Activated naive CD4-positive, alpha-beta T cell treated with anti-CD3 and anti-CD28 coated beads, Interleukin-2, amount 10 ng/mL, durations not matched to agents 7 days and 5 days (primary cell): Measurements from ENCODE around the gene DRD3.

Source experiments
- CTCF ChIA-PET: fragments of 350-600 bp; sonication (Branson Sonifier 250); formaldehyde crosslinking; loops from one replicate; lab custom pipeline; 2021; ENCODE audit warnings: antibody characterized with exemption; lab: Charles Lee
- DNase-seq: peaks from one replicate; pipeline ENCODE4 v3.0.0-alpha.2; 2020
- H3K27ac Mint-ChIP-seq: one replicate; pipeline ENCODE4 v1.8.0; 2021; ENCODE audit warnings: mild to moderate bottlenecking, moderate library complexity, mixed read lengths
- H3K27me3 Mint-ChIP-seq: one replicate; pipeline ENCODE4 v1.8.0; 2021; ENCODE audit warnings: mild to moderate bottlenecking, mixed read lengths
- H3K36me3 Mint-ChIP-seq: one replicate; pipeline ENCODE4 v1.8.0; 2021; ENCODE audit warnings: mixed read lengths
- H3K4me1 Mint-ChIP-seq: one replicate; pipeline ENCODE4 v1.8.0; 2021; ENCODE audit warnings: mixed read lengths
- H3K4me3 Mint-ChIP-seq: one replicate; pipeline ENCODE4 v1.8.0; 2021; ENCODE audit warnings: mild to moderate bottlenecking, moderate library complexity, mixed read lengths
- H3K9me3 Mint-ChIP-seq: one replicate; pipeline ENCODE4 v1.8.0; 2021; ENCODE audit warnings: mixed read lengths

Gene DRD3

GRCh38 chr3:114127517-114127916, 51.3 kb downstream of the DRD3 start:
- Mint-ChIP-seq H3K9me3 (no peaks in the 10 kb centered on the region), H3K27me3 (peaks cover 9% of the 10 kb centered on the region), H3K27ac (no peak overlapping the region), H3K36me3 (no peaks in the 10 kb centered on the region), H3K4me1 (no peaks in the 10 kb centered on the region), H3K4me3 (no peak overlapping the region)
- no peak for DNase-seq
- CTCF ChIA-PET, result no interaction called here

- no peak for DNase-seq
- Mint-ChIP-seq H3K36me3 (no peaks in the 10 kb centered on the region), H3K9me3 (no peaks in the 10 kb centered on the region), H3K4me1 (no peaks in the 10 kb centered on the region), H3K27me3 (peaks cover 9% of the 10 kb centered on the region), H3K4me3 (no peak overlapping the region), H3K27ac (no peak overlapping the region)
- CTCF ChIA-PET, result no interaction called here
Observed at GRCh38 chr3:114126461-114126860, 52.4 kb downstream of the DRD3 start.

GRCh38 chr3:114122027-114122709, 56.7 kb downstream of the DRD3 start:
- H3K27me3 Mint-ChIP-seq, result peaks cover 4% of the 10 kb centered on the region
- no peak overlapping the region for H3K27ac Mint-ChIP-seq
- H3K4me1 Mint-ChIP-seq, result no peaks in the 10 kb centered on the region

DNA sequence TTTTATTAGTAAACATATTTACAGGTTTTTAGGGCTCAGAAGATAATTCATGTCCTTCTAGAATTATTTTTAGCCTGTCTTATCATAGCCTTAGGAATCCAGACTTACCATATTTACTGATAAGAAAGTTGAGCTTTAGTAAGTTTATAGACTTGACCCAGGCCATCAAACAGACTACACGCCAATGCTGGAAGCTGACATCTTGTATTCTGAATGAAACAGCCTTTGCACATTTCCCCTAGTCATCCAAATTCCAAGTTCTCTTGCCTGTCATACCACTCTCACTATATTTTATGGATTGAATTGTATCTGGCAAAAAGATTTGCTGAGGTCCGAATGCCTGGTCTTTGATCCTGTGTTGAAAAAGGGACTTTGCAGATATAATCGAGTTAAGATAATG, 58.6 kb downstream of the DRD3 start:
- Mint-ChIP-seq H3K27me3 (peaks cover 4% of the 10 kb centered on the region), H3K36me3 (no peaks in the 10 kb centered on the region)

More at GRCh38 chr3:114122027-114122709, 56.7 kb downstream of the DRD3 start:
- H3K4me3 Mint-ChIP-seq, result no peak overlapping the region
- H3K36me3 Mint-ChIP-seq, result no peaks in the 10 kb centered on the region
- no peak for DNase-seq
- no peaks in the 10 kb centered on the region for H3K9me3 Mint-ChIP-seq
- CTCF ChIA-PET, result no interaction called here

GRCh38 chr3:114119776-114120175, 59.1 kb downstream of the DRD3 start:
- Mint-ChIP-seq H3K27me3 (peaks cover 4% of the 10 kb centered on the region), H3K36me3 (no peaks in the 10 kb centered on the region), H3K4me3 (no peak overlapping the region), H3K27ac (no peak overlapping the region), H3K4me1 (no peaks in the 10 kb centered on the region), H3K9me3 (no peaks in the 10 kb centered on the region)
- CTCF ChIA-PET, result no interaction called here
- DNase-seq, result no peak

More for the DNA sequence above, 58.6 kb downstream of the DRD3 start:
- no peak for DNase-seq
- Mint-ChIP-seq H3K9me3 (no peaks in the 10 kb centered on the region), H3K4me1 (no peaks in the 10 kb centered on the region), H3K27ac (no peak overlapping the region), H3K4me3 (no peak overlapping the region)
- CTCF ChIA-PET, result no interaction called here

- Mint-ChIP-seq H3K27ac (no peak overlapping the region), H3K27me3 (no peaks in the 10 kb centered on the region), H3K4me1 (no peaks in the 10 kb centered on the region), H3K9me3 (no peaks in the 10 kb centered on the region), H3K4me3 (no peak overlapping the region), H3K36me3 (no peaks in the 10 kb centered on the region)
- no peak for DNase-seq
- CTCF ChIA-PET, result no interaction called here
Observed at GRCh38 chr3:114115143-114115542, 63.7 kb downstream of the DRD3 start.

GRCh38 chr3:114114719-114115118, 64.1 kb downstream of the DRD3 start:
- H3K27me3 Mint-ChIP-seq, result peaks cover 3% of the 10 kb centered on the region

GRCh38 chr3:114112696-114113095, 66.2 kb downstream of the DRD3 start:
- H3K4me3 Mint-ChIP-seq, result no peak overlapping the region
- H3K4me1 Mint-ChIP-seq, result no peaks in the 10 kb centered on the region
- H3K36me3 Mint-ChIP-seq, result no peaks in the 10 kb centered on the region
- DNase-seq, result no peak
- CTCF ChIA-PET, result interaction anchor here (0.5 kb wide), 1 partner anchor 64 kb away, joined by 3 read pairs; no protein-coding TSS in a partner anchor
- no peaks in the 10 kb centered on the region for H3K9me3 Mint-ChIP-seq
- H3K27me3 Mint-ChIP-seq, result peaks cover 12% of the 10 kb centered on the region
- H3K27ac Mint-ChIP-seq, result no peak overlapping the region

More at GRCh38 chr3:114114719-114115118, 64.1 kb downstream of the DRD3 start:
- no peak for DNase-seq
- no peaks in the 10 kb centered on the region for H3K4me1 Mint-ChIP-seq
- no peak overlapping the region for H3K4me3 Mint-ChIP-seq
- no peaks in the 10 kb centered on the region for H3K9me3 Mint-ChIP-seq
- no peaks in the 10 kb centered on the region for H3K36me3 Mint-ChIP-seq
- CTCF ChIA-PET, result no interaction called here
- H3K27ac Mint-ChIP-seq, result no peak overlapping the region

- Mint-ChIP-seq H3K36me3 (no peaks in the 10 kb centered on the region), H3K4me1 (no peaks in the 10 kb centered on the region), H3K4me3 (no peak overlapping the region), H3K27ac (no peak overlapping the region), H3K27me3 (peaks cover 13% of the 10 kb centered on the region), H3K9me3 (no peaks in the 10 kb centered on the region)
- CTCF ChIA-PET, result no interaction called here
- no peak for DNase-seq
Observed at GRCh38 chr3:114111060-114111770, 67.6 kb downstream of the DRD3 start.

GRCh38 chr3:114110439-114110838, 68.4 kb downstream of the DRD3 start:
- no peak for DNase-seq

GRCh38 chr3:114108137-114108536, 70.7 kb downstream of the DRD3 start:
- no peaks in the 10 kb centered on the region for H3K36me3 Mint-ChIP-seq
- CTCF ChIA-PET, result no interaction called here
- H3K9me3 Mint-ChIP-seq, result no peaks in the 10 kb centered on the region
- H3K27ac Mint-ChIP-seq, result no peak overlapping the region
- no peaks in the 10 kb centered on the region for H3K4me1 Mint-ChIP-seq
- no peak overlapping the region for H3K4me3 Mint-ChIP-seq
- DNase-seq, result no peak
- peaks cover 13% of the 10 kb centered on the region for H3K27me3 Mint-ChIP-seq

More at GRCh38 chr3:114110439-114110838, 68.4 kb downstream of the DRD3 start:
- no peaks in the 10 kb centered on the region for H3K4me1 Mint-ChIP-seq
- H3K9me3 Mint-ChIP-seq, result no peaks in the 10 kb centered on the region
- H3K4me3 Mint-ChIP-seq, result no peak overlapping the region
- H3K36me3 Mint-ChIP-seq, result no peaks in the 10 kb centered on the region
- peaks cover 13% of the 10 kb centered on the region for H3K27me3 Mint-ChIP-seq
- CTCF ChIA-PET, result no interaction called here
- H3K27ac Mint-ChIP-seq, result no peak overlapping the region

- DNase-seq, result no peak
- no peak overlapping the region for H3K4me3 Mint-ChIP-seq
- no peaks in the 10 kb centered on the region for H3K9me3 Mint-ChIP-seq
- CTCF ChIA-PET, result no interaction called here
- peaks cover 13% of the 10 kb centered on the region for H3K27me3 Mint-ChIP-seq
- H3K4me1 Mint-ChIP-seq, result no peaks in the 10 kb centered on the region
- H3K27ac Mint-ChIP-seq, result no peak overlapping the region
- H3K36me3 Mint-ChIP-seq, result no peaks in the 10 kb centered on the region
Observed at GRCh38 chr3:114104414-114104813, 74.4 kb downstream of the DRD3 start.

DNA sequence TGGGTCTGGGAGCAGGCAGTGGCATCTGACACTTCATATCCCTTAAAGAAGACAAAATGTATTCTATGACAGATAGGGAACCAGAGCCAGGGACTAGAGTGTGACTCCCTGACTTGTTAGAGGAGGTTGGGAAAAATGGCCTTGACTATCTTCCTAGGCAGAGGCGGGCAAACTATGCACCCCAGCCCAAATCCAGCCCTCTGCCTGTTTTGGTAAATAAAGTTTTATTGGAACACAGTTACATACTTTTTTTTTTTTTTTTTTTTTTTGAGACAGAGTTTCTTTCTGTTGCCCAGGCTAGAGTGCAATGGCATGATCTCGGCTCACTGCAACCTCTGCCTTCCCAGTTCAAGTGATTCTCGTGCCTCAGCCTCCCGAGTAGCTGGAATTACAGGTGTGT, 75.0 kb downstream of the DRD3 start:
- Mint-ChIP-seq H3K4me1 (no peaks in the 10 kb centered on the region), H3K9me3 (no peaks in the 10 kb centered on the region), H3K27me3 (peaks cover 12% of the 10 kb centered on the region), H3K36me3 (no peaks in the 10 kb centered on the region), H3K27ac (no peak overlapping the region), H3K4me3 (no peak overlapping the region)
- CTCF ChIA-PET, result no interaction called here
- no peak for DNase-seq

- CTCF ChIA-PET, result no interaction called here
- H3K4me3 Mint-ChIP-seq, result no peak overlapping the region
- H3K9me3 Mint-ChIP-seq, result no peaks in the 10 kb centered on the region
Observed at GRCh38 chr3:114103181-114103580, 75.7 kb downstream of the DRD3 start.

GRCh38 chr3:114101101-114101500, 77.8 kb downstream of the DRD3 start:
- no peak for DNase-seq
- CTCF ChIA-PET, result no interaction called here
- Mint-ChIP-seq H3K4me1 (no peaks in the 10 kb centered on the region), H3K4me3 (no peak overlapping the region), H3K9me3 (no peaks in the 10 kb centered on the region), H3K36me3 (no peaks in the 10 kb centered on the region), H3K27me3 (peaks cover 10% of the 10 kb centered on the region), H3K27ac (no peak overlapping the region)

More at GRCh38 chr3:114103181-114103580, 75.7 kb downstream of the DRD3 start:
- H3K27me3 Mint-ChIP-seq, result peaks cover 12% of the 10 kb centered on the region
- H3K36me3 Mint-ChIP-seq, result no peaks in the 10 kb centered on the region
- DNase-seq, result no peak
- H3K27ac Mint-ChIP-seq, result no peak overlapping the region
- no peaks in the 10 kb centered on the region for H3K4me1 Mint-ChIP-seq
